Activated naive CD4-positive, alpha-beta T cell treated with anti-CD3 and anti-CD28 coated beads for 36 hours (primary cell): ENCODE results near the gene MAL. TPM values are rescaled to one million over a fixed set of nuclear protein-coding genes. Genes with fewer than 3 reads are reported as not detected.
A peak's percentile ranks its signal among the peaks of the same experiment; 100 is the strongest.

ENCODE experiments used
- CTCF ChIA-PET: fragments of 350-600 bp; sonication (Branson Sonifier 250); formaldehyde crosslinking; loops from one replicate; lab custom pipeline; 2021; ENCODE audit warnings: antibody characterized with exemption; lab: Charles Lee
- DNase-seq: peaks from one replicate; pipeline ENCODE4 v3.0.0-alpha.2; 2020
- H3K27ac Mint-ChIP-seq: one replicate; pipeline ENCODE4 v1.8.0; 2021; ENCODE audit warnings: mild to moderate bottlenecking, mixed read lengths
- H3K27me3 Mint-ChIP-seq: one replicate; pipeline ENCODE4 v1.8.0; 2021; ENCODE audit warnings: low read depth, mixed read lengths
- H3K36me3 Mint-ChIP-seq: one replicate; pipeline ENCODE4 v1.8.0; 2021; ENCODE audit warnings: low read depth, mixed read lengths
- H3K4me1 Mint-ChIP-seq: one replicate; pipeline ENCODE4 v1.8.0; 2021; ENCODE audit warnings: low read depth, mixed read lengths
- H3K4me3 Mint-ChIP-seq: one replicate; pipeline ENCODE4 v1.8.0; 2021; ENCODE audit warnings: mild to moderate bottlenecking, moderate library complexity, mixed read lengths
- H3K9me3 Mint-ChIP-seq: one replicate; pipeline ENCODE4 v1.8.0; 2021; ENCODE audit warnings: mixed read lengths
- intact Hi-C: fragments of 100-400 bp; cut with micrococcal nuclease; formaldehyde crosslinking; loops from one replicate; pipeline ENCODE4 v1.15.1; 2023
- total RNA-seq, 2 experiments: library from RNA; stranded (reverse); gene quantifications; one replicate each; pipeline ENCODE4 v1.2.3, GENCODE V29; 2021

MAL gene
- total RNA-seq, 2 experiments from 2014 or later = 22.3 to 23.5 TPM

DNA sequence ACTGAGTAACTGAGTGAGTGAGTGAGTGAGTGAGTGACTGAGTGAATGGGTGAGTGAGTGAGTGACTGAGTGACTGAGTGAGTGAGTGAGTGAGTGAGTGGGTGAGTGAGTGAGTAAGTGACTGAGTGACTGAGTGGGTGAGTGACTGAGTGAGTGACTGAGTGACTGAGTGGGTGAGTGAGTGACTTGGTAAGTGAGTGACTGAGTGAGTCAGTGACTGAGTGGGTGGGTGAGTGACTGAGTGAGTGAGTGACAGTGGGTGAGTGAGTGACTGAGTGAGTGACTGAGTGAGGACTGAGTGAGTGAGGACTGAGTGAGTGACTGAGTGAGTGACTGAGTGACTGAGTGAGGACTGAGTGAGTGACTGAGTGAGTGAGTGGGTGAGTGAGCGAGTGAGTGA, 13.9 kb downstream of the MAL start:
- intact Hi-C loops = no loop called here
- DNase-seq = no peak
- CTCF ChIA-PET = interaction anchor here (1.4 to 5.8 kb wide), 3 partner anchors 16 to 40 kb away, joined by 6 to 39 read pairs (median 10); no protein-coding TSS in a partner anchor
- peak overlapping the region; percentile 63 for H3K27ac Mint-ChIP-seq
- peaks cover 87% of the 10 kb centered on the region for H3K4me1 Mint-ChIP-seq
- no peak overlapping the region for H3K4me3 Mint-ChIP-seq
- H3K9me3 Mint-ChIP-seq = peaks cover 25% of the 10 kb centered on the region
- H3K36me3 Mint-ChIP-seq = peaks cover 10% of the 10 kb centered on the region
- no peaks in the 10 kb centered on the region for H3K27me3 Mint-ChIP-seq

DNA sequence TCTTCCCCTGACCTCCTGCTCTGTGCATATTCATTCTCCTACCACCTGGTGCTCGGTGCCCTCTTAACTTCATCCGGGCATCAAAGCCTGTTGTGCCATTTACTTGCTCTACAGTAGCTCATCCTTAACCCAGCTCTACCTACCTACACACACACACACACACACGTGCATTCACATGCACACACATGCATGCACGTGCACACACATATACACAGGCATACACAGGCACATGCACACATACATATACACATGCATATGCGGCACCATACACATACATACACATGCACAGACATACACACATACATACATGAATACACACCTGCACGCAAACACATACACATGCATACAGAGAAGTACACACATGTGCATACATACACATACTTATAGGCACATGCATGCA, 14.5 kb downstream of the MAL start:
- CTCF ChIA-PET = interaction anchor here (1.0 to 5.8 kb wide), 4 partner anchors 13 to 39 kb away, joined by 4 to 39 read pairs (median 8); no protein-coding TSS in a partner anchor
- peaks cover 10% of the 10 kb centered on the region for H3K36me3 Mint-ChIP-seq
- intact Hi-C loops = no loop called here

DNA sequence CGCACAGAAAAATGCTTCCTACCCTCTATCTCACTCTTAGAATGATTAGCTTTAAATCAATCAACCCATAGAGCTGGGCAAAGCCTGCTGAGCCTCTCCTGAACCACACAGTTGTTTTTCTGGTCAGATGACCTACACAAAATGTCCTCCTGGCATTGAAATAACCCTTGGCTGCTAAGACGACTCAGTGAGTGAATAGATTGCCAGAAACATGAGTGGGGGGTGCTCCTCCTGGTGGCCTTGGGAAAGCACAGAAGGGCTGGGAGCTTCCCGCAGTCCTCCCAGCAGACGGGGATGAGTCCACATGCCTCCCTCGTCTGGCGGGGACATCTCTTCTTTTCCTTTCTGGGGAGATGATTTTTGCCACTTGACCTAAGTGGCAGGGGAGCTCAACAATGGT, 14.9 kb downstream of the MAL start:
- no peak overlapping the region for H3K27ac Mint-ChIP-seq
- no peaks in the 10 kb centered on the region for H3K27me3 Mint-ChIP-seq
- CTCF ChIA-PET = interaction anchor here (0.9 to 5.8 kb wide), 5 partner anchors 12 to 39 kb away, joined by 3 to 39 read pairs (median 6); no protein-coding TSS in a partner anchor
- H3K36me3 Mint-ChIP-seq = peaks cover 10% of the 10 kb centered on the region
- H3K4me1 Mint-ChIP-seq = peaks cover 83% of the 10 kb centered on the region
- intact Hi-C loops = no loop called here
- H3K9me3 Mint-ChIP-seq = peaks cover 25% of the 10 kb centered on the region
- H3K4me3 Mint-ChIP-seq = no peak overlapping the region
- DNase-seq = no peak

More for the DNA sequence above, 14.5 kb downstream of the MAL start:
- Mint-ChIP-seq H3K27me3 (no peaks in the 10 kb centered on the region), H3K4me3 (no peak overlapping the region), H3K9me3 (peaks cover 25% of the 10 kb centered on the region), H3K27ac (no peak overlapping the region), H3K4me1 (peaks cover 84% of the 10 kb centered on the region)
- no peak for DNase-seq

DNA sequence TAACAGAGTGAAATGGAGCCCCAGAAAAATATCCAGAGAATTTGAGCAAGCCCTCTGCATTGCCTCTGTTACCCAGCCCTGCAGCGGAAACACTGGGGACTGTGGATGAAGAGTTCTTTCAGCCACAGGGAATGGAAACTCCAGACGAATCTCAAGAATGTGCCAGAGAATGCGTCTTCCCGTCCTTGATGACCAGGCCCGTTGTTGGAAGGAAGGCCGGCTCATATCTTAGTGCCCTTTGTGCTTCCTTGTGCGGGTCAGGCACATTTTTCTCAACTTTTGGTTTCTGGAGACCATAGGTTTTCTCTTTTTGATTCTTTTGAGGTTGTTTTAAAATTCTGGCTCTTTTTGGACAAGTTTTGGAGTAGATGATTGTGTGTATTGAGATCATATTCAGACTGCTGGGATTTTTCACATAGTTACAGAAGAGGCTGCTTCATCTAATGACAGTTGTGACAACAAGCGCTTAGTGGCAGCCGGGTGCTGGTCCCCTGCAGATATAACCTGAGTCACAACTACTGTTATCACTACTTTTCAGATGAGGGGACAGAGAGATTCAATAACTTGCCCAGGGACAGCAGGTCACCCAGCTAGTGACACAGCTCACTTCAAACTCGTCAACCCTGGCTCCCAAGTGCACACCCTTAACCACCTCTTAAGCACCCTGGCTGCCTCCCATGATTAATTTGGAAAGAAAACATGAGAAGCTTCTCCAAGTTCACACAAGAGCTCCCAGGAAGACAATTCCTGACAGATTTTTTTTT, 15.7 kb downstream of the MAL start:
- intact Hi-C loops = no loop called here
- Mint-ChIP-seq H3K4me1 (peaks cover 85% of the 10 kb centered on the region), H3K9me3 (peaks cover 25% of the 10 kb centered on the region), H3K27ac (no peak overlapping the region), H3K36me3 (peaks cover 10% of the 10 kb centered on the region), H3K27me3 (no peaks in the 10 kb centered on the region), H3K4me3 (no peak overlapping the region)
- CTCF ChIA-PET = interaction anchor here (0.9 to 5.8 kb wide), 7 partner anchors 10 to 77 kb away, joined by 3 to 39 read pairs (median 7); no protein-coding TSS in a partner anchor
- DNase-seq = no peak

DNA sequence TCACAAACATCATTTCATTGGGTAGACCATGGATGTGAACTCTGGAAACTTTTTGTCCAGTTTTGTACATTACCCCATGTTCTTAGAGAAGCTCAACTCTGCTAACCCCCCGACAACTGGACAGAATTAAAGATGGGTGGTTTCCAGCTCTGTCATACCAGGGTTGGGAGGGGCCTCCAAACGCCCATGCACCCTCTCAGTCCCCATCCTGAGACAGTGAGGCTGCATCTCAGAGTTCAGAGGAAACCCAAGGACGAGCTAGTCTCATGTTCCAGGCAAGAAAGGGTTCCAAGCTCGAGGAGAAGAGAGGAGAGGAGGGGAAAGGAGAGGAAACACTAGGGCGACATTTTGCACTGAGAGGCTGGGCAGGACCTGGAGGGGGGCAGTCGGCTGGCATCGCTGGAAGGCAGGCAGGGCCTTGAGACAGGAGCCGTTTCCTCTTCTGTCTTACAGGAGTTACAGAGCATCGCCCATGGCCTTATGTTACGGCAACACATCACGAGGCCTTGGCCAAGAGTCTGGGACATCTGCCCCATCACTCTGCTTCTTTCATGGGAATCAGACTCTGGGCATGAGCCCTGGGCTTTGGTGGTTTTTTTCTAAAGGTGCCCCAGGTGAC, 16.4 kb downstream of the MAL start:
- H3K27me3 Mint-ChIP-seq = no peaks in the 10 kb centered on the region
- no peak overlapping the region for H3K4me3 Mint-ChIP-seq
- DNase-seq = no peak
- peaks cover 19% of the 10 kb centered on the region for H3K9me3 Mint-ChIP-seq
- peaks cover 7% of the 10 kb centered on the region for H3K36me3 Mint-ChIP-seq
- peaks cover 85% of the 10 kb centered on the region for H3K4me1 Mint-ChIP-seq
- intact Hi-C loops = no loop called here
- CTCF ChIA-PET = interaction anchor here (0.9 to 5.8 kb wide), 7 partner anchors 10 to 76 kb away, joined by 3 to 39 read pairs (median 7); no protein-coding TSS in a partner anchor
- H3K27ac Mint-ChIP-seq = peak overlapping the region; percentile 28

DNA sequence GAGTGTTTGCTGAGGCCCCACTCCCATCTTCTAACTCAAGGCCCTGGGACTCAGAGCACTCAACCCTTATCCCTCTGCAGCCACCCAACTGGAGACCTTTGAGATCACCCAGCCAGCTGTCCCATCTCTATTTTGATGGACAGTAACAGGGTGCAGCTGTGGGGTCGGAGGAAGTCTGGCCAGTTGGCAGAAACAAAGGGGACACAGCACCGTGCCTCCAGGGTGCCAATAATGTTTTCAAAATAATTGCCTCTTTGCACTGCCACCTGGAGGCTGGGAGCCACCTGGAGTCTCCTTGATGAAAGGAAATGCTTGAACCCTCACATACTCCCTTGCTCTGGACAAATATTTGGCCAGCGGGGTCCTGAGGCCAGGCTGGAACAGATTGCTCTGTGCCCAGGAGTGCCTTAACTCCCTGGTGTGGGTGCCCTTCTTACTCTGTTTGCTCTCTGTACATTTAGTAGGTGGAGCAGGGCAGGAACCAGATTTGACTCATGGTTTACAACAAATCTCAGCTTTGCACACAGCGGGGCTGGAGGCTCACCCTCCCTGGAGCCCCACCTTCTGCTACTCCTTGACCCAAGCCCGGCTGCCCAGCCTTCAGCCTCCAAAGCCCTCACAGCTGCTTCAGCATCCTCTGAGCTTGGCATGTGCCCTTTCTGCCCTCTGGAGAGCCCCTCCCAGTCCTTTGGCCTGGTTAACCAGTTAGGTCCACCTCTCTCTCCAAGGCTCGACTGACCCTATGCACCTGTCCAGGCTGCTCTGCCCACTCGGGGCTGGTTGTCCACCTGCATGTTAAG, 17.2 kb downstream of the MAL start:
- H3K27me3 Mint-ChIP-seq = no peaks in the 10 kb centered on the region
- no peak for DNase-seq
- peaks cover 11% of the 10 kb centered on the region for H3K9me3 Mint-ChIP-seq
- peaks cover 5% of the 10 kb centered on the region for H3K36me3 Mint-ChIP-seq
- H3K27ac Mint-ChIP-seq = no peak overlapping the region
- no peak overlapping the region for H3K4me3 Mint-ChIP-seq
- intact Hi-C loops = loop anchor here (1.0 kb wide), 3 partner anchors 9 to 32 kb away; no protein-coding TSS in a partner anchor
- CTCF ChIA-PET = interaction anchor here (0.6 to 5.8 kb wide), 11 partner anchors 8 to 1591 kb away, joined by 3 to 39 read pairs (median 6); no protein-coding TSS in a partner anchor
- H3K4me1 Mint-ChIP-seq = peaks cover 85% of the 10 kb centered on the region

DNA sequence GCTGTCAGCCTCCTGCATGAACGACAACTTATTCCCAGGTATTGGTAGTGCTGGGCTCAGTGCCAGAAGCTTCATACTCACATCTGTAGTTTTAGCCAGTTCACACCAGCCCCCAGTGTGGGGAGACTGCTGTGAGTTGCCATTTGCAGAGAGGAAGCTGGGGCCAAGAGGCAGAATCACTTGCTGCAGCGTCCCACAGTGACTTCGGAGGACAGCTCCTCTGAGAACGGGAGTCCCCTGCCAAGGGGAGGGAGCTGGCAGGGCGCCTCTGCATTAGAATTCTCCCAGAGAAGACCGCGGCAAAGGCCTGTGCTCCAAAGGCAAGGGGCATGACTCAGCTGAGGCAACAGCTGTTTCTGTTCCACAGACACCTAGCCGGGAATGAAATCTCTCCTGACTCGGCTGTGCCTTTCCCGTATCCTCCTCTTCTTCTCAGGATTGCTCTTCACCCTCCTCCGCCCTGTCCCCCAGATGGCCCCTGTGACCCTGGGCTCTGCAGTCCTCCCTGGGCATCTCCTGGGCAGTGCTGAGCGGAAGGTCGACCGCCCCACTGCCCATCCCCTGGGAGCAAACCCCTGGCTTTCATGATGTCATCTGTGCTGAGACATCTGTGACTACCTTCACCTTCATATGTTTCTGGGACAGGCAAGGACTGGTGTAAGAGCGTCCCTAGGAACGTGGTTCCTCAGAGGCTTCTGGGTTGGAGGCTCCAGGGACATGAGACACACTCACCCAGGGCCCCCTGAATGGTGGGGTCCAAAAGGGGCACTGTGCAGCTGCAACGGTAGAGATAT, 18.0 kb downstream of the MAL start:
- intact Hi-C loops = loop anchor here (1.0 kb wide), 3 partner anchors 8 to 31 kb away; no protein-coding TSS in a partner anchor
- Mint-ChIP-seq H3K4me3 (no peak overlapping the region), H3K36me3 (no peaks in the 10 kb centered on the region), H3K4me1 (peaks cover 80% of the 10 kb centered on the region), H3K9me3 (peaks cover 3% of the 10 kb centered on the region), H3K27ac (no peak overlapping the region), H3K27me3 (no peaks in the 10 kb centered on the region)
- DNase-seq = peak; percentile 83
- CTCF ChIA-PET = interaction anchor here (0.6 to 5.8 kb wide), 11 partner anchors 9 to 1590 kb away, joined by 3 to 39 read pairs (median 6); no protein-coding TSS in a partner anchor

DNA sequence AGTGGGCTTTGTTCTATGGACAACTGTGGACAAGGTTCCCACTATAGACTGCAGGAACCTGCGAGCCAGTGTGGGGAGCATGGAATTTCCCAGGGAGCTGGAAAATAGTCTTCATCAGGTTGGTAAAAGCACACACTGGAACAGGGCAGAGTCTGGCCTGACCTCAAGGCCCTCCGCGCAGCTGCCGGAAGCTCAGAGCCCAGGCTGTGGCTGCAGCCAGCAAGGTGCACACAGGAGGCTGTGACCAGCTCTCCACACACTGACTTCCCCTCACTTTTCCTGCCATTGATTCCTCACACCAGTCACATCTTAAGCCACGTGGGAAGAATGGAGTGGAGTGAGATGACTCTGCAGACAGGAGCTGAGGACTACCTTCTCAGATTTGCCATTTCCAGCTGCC, 19.1 kb downstream of the MAL start:
- intact Hi-C loops = no loop called here
- Mint-ChIP-seq H3K27me3 (no peaks in the 10 kb centered on the region), H3K36me3 (no peaks in the 10 kb centered on the region), H3K27ac (no peak overlapping the region), H3K9me3 (no peaks in the 10 kb centered on the region), H3K4me1 (peaks cover 76% of the 10 kb centered on the region), H3K4me3 (no peak overlapping the region)
- CTCF ChIA-PET = interaction anchor here (0.7 to 5.8 kb wide), 8 partner anchors 9 to 99 kb away, joined by 3 to 39 read pairs (median 8); no protein-coding TSS in a partner anchor
- DNase-seq = no peak

DNA sequence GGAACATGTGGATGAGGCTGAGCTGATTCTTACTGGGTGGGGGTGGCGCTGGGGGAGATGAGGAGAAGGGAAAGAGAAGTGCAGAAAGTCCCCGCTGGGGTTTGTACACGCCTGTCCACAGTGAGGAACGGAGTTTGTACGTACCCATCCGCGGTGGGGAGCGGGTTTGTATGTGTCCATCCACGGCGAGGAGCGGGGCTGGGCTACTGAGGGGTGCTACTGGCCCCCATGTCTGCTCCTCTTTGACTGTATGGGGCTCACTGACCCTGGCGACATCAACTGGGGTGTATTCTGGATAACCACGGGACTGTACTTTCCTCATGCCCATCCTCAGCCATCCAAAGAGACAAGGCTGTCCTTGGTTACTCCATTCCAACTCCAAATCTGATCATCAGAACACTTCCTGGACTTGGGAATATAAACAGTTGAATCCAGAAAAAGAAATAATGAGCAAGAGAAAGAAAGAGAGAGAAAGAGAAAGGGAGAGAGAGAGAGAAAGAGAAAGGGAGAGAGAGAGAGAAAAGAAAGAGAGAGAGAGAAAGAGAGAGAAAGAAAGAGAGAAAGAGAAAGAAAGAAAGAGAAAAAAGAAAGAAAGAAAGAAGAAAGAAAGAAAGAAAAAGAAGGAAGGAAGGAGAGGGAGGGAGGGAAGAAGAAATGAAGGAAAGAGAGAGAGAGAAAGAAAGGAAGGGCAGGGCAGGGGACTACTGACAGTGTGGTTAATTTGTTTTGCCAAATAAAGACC, 21.0 kb downstream of the MAL start:
- peaks cover 1% of the 10 kb centered on the region for H3K36me3 Mint-ChIP-seq
- H3K4me3 Mint-ChIP-seq = no peak overlapping the region
- no peaks in the 10 kb centered on the region for H3K27me3 Mint-ChIP-seq
- CTCF ChIA-PET = no interaction called here
- peak overlapping the region; percentile 4 for H3K27ac Mint-ChIP-seq
- peaks cover 80% of the 10 kb centered on the region for H3K4me1 Mint-ChIP-seq
- intact Hi-C loops = no loop called here
- DNase-seq = no peak
- no peaks in the 10 kb centered on the region for H3K9me3 Mint-ChIP-seq

DNA sequence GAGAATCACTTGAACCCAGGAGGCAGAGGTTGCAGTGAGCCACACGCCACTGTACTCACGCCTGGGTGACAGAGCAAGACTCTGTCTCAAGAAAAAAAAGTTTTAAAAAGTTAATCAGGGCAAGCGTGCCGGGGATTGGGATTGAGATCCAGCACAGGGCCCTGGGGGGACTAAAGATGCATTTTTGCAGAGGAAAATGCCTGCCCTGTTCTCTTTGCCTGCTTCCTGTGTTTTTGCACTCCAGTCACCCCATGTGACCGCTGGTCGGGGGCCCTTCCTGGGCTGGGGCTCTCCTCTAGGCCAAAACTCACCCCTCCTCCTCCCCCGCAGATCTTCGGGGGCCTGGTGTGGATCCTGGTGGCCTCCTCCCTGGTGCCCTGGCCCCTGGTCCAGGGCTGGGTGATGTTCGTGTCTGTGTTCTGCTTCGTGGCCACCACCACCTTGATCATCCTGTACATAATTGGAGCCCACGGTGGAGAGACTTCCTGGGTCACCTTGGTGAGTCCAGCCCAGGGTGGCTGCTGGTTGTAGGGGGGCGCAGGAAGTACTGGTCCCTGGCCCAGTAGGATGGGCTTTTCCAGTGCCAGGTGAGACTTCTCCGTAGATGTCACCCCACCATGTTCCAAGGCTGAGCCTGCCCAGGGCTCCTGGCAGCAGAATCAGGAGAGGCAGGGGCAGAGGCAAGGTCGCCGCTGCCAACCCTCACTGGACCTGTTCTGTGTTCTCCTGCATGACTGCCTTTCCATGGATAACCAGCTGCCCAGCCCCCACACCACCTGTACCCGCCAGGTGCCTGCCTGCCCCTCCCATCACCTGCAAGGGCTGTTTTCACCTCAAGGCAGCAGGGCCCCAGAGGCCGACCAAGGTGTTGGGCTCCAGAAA, 22.4 kb downstream of the MAL start:
- Mint-ChIP-seq H3K36me3 (peaks cover 1% of the 10 kb centered on the region), H3K9me3 (no peaks in the 10 kb centered on the region), H3K4me3 (no peak overlapping the region), H3K27me3 (no peaks in the 10 kb centered on the region), H3K4me1 (peaks cover 81% of the 10 kb centered on the region), H3K27ac (peak overlapping the region; percentile 6)
- no peak for DNase-seq
- CTCF ChIA-PET = interaction anchor here (1.1 kb wide), 2 partner anchors 15 to 25 kb away, joined by 3 to 5 read pairs; no protein-coding TSS in a partner anchor
- intact Hi-C loops = no loop called here
